ENCODE measurements around the gene MATN3.

DNA sequence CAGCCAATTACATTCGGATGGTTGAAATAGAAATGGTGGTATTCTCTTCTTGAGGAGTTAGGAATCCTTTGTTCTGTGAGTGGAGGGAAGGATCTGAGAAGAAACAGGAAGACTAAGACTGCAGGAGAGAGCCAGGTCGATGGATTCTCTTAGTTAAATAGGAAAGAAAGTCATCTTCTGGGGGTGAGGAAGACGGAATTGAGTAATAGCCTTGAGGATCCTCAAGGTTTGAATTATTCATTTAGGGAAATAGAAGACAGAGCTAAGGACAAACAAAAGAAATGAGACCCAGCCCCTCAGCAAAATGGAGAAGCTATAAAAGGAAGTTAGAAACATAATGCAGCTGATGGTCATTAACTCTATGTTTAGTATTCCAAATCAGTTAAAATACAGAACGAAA lies 37.2 kb upstream of the MATN3 start:
- no peak for TF ChIP-seq EP300 (IDR thresholded peaks at IDR 0.05)
- TF ChIP-seq POLR2A (IDR thresholded peaks at IDR 0.05): no peak
- TF ChIP-seq, protein P1, sequence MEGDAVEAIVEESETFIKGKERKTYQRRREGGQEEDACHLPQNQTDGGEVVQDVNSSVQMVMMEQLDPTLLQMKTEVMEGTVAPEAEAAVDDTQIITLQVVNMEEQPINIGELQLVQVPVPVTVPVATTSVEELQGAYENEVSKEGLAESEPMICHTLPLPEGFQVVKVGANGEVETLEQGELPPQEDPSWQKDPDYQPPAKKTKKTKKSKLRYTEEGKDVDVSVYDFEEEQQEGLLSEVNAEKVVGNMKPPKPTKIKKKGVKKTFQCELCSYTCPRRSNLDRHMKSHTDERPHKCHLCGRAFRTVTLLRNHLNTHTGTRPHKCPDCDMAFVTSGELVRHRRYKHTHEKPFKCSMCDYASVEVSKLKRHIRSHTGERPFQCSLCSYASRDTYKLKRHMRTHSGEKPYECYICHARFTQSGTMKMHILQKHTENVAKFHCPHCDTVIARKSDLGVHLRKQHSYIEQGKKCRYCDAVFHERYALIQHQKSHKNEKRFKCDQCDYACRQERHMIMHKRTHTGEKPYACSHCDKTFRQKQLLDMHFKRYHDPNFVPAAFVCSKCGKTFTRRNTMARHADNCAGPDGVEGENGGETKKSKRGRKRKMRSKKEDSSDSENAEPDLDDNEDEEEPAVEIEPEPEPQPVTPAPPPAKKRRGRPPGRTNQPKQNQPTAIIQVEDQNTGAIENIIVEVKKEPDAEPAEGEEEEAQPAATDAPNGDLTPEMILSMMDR (IDR thresholded peaks at IDR 0.05): no peak
- no peak for TF ChIP-seq POLR2AphosphoS5 (IDR thresholded peaks at IDR 0.05)
